ENCODE measurements around the gene GALNTL6. TPM values are rescaled to one million over a fixed set of nuclear protein-coding genes. Genes with fewer than 3 reads are reported as not detected.

The GALNTL6 gene
- total RNA-seq, 2 experiments from 2014 or later, result not detected

DNA sequence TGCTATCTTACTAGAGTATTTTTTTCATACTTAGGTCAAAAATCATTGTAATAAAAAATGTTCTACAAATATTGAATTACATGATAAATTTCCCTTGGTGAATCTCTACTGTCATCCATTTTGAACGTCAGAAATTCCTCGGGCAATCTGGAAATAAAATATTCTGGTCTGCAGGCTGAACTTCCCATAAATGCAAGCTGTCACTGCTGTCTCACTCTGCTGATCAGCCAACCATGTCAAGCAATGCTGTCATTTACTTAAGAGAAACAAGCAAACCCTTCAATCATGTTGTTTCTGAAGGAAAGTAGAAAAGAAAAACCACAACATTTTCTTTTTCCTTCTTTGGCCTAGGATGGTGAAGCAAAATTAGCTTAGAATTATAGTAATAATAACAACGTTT is 841.3 kb downstream of the GALNTL6 start:
- H3K27ac Mint-ChIP-seq, result no peak overlapping the region
- H3K4me3 Mint-ChIP-seq, result no peak overlapping the region
- DNase-seq, result no peak
- ATAC-seq, result no peak
- no peaks in the 10 kb centered on the region for H3K36me3 Mint-ChIP-seq
- no peaks in the 10 kb centered on the region for H3K4me1 Mint-ChIP-seq
- no peaks in the 10 kb centered on the region for H3K27me3 Mint-ChIP-seq
- H3K9me3 Mint-ChIP-seq (ENCODE audit: low read depth), result peaks cover 3% of the 10 kb centered on the region
- CTCF ChIA-PET, result no interaction called here

DNA sequence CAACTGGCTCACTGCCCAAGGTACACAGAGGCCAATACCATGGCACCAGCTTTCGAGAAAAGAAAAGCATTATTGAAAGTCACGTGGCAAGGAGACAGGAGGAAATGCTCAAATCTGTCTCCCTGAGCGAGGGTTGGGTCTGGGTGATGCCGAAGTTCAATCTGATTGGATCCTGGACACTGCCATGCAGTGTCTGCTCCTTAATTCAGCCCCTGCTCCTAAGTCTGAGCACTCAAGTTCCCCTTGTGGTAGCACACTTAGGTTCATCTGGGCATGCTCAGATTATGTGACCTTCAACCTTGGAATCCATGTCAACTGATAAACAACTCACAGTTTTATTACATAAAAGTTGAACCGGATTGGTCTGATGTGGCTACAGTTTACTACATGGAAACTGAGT is 842.9 kb downstream of the GALNTL6 start:
- Mint-ChIP-seq H3K36me3 (no peaks in the 10 kb centered on the region), H3K27me3 (no peaks in the 10 kb centered on the region), H3K9me3 (ENCODE audit: low read depth) (peaks cover 3% of the 10 kb centered on the region), H3K4me1 (no peaks in the 10 kb centered on the region), H3K27ac (no peak overlapping the region), H3K4me3 (no peak overlapping the region)
- DNase-seq (no peak), ATAC-seq (no peak)
- CTCF ChIA-PET, result no interaction called here

DNA sequence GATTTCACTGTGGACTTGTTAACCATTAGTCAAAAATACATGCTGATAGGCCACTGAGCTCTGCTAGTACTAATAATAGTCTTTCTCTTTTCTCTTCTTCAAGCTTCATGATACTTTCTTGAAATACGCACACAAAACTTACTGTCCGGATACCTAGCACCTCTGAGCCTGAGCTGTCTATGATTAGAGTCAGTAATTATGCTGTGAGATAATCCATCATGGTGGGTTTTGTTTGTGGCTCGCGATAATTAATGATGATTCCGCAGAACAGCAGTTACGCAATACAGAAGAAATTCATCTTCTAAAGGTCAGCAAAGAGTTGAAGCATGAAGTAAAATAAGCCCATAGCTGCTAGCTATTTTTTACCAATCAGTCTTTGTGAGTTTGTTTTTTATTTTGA is 843.9 kb downstream of the GALNTL6 start:
- H3K4me1 Mint-ChIP-seq, result no peaks in the 10 kb centered on the region
- peaks cover 3% of the 10 kb centered on the region for H3K9me3 Mint-ChIP-seq (ENCODE audit: low read depth)
- ATAC-seq, result no peak
- no peaks in the 10 kb centered on the region for H3K36me3 Mint-ChIP-seq
- DNase-seq, result no peak
- no peak overlapping the region for H3K27ac Mint-ChIP-seq
- CTCF ChIA-PET, result no interaction called here
- H3K27me3 Mint-ChIP-seq, result no peaks in the 10 kb centered on the region
- H3K4me3 Mint-ChIP-seq, result no peak overlapping the region

DNA sequence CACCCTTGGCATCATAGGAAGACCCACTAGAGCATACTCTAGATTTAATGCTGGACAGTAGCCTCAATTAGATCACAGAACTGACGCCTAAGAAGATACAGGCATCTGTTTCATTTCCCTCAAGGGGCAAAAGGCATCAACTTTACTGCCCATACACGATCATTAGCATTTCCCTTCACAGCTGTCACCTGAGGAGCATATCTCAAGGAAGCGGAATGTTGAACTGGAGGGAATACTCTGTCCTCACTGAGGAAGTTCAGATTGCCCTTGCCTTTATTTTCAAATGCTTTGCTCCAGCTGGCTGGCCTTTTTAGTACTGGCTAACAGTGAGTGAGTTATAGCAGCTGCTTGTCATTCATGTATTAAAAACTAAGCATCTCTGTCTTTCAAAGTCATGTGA is 847.0 kb downstream of the GALNTL6 start:
- no peaks in the 10 kb centered on the region for H3K27me3 Mint-ChIP-seq
- H3K4me3 Mint-ChIP-seq, result no peak overlapping the region
- no peak overlapping the region for H3K27ac Mint-ChIP-seq
- H3K36me3 Mint-ChIP-seq, result no peaks in the 10 kb centered on the region
- CTCF ChIA-PET, result no interaction called here
- peaks cover 3% of the 10 kb centered on the region for H3K9me3 Mint-ChIP-seq (ENCODE audit: low read depth)
- H3K4me1 Mint-ChIP-seq, result no peaks in the 10 kb centered on the region
- ATAC-seq, result no peak
- DNase-seq, result no peak

DNA sequence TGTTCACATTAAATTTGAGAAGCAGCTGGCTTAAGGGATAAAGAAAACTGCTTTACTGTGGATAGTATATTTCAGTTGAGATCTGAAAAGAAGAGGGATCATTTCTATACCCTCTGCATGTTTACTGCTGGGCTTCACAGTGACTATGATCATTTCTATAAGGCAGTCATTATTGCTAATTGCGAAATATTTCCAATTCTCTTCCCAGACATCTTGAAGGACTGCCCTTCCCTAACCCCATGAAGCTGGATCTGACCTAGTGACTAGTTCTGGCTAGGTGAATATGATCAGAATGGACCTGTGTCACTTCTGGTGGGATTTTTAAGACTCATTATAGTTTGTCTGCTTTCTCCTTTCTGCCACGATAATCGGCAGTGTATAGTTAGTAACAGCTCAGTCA is 848.9 kb downstream of the GALNTL6 start:
- DNase-seq (no peak), ATAC-seq (no peak)
- Mint-ChIP-seq H3K27me3 (no peaks in the 10 kb centered on the region), H3K4me3 (no peak overlapping the region), H3K4me1 (no peaks in the 10 kb centered on the region), H3K27ac (no peak overlapping the region), H3K36me3 (no peaks in the 10 kb centered on the region), H3K9me3 (ENCODE audit: low read depth) (peaks cover 7% of the 10 kb centered on the region)
- CTCF ChIA-PET, result no interaction called here

DNA sequence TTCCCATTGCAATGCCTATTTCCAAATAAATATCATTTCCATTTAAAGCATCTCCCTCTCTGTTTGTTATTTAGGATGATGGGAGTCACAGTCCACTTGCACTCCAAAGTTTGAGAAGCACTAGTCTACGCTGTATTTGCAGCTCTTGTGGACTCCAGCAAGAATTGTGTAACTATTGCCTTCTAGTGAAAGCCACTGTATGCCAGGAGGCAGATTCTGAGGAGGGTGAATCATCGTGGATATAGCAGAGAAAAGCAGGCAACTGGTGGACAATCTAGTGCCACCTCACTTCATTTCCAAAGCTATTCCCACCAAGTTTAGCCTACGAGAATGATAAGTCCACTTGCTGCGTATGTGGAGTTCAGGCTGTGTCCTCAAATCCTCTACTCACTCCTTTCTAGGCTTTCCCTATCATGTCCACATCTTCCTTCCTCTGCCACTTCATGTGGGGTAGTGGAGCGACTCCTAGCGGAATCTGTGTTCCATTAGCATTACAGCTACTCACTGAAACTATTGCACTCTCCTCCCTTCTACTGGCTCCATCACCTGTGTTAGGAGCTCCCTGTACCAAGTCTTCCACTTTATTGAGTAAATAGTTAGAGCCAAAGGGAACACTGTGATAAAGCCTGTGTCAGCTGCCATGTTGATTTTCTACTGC is 853.6 kb downstream of the GALNTL6 start:
- ATAC-seq (no peak), DNase-seq (no peak)
- Mint-ChIP-seq H3K27me3 (no peaks in the 10 kb centered on the region), H3K27ac (no peak overlapping the region), H3K9me3 (ENCODE audit: low read depth) (peaks cover 4% of the 10 kb centered on the region), H3K4me3 (no peak overlapping the region), H3K4me1 (no peaks in the 10 kb centered on the region), H3K36me3 (no peaks in the 10 kb centered on the region)
- CTCF ChIA-PET, result no interaction called here

DNA sequence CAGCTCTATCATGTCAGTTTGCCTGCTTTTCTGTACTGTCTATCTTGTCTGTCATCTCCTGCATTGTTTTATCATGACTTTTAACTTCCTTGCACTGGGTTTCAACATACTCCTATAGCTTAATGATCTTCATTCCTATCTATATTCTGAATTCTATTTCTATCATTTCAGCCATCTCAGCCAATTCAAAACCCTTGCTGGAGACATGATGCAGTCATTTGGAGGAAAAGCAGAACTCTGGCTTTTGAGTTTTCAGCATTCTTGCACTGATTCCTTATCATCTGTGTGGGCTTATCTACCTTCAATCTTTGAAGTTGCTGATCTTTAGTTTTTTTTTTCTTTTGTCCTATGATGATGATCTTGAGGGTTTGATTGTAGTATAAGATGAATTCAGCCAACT is 861.6 kb downstream of the GALNTL6 start:
- ATAC-seq, result no peak
- Mint-ChIP-seq H3K27ac (no peak overlapping the region), H3K27me3 (no peaks in the 10 kb centered on the region), H3K36me3 (no peaks in the 10 kb centered on the region), H3K4me1 (no peaks in the 10 kb centered on the region), H3K9me3 (ENCODE audit: low read depth) (peaks cover 12% of the 10 kb centered on the region), H3K4me3 (no peak overlapping the region)
- CTCF ChIA-PET, result no interaction called here
- DNase-seq, result no peak

DNA sequence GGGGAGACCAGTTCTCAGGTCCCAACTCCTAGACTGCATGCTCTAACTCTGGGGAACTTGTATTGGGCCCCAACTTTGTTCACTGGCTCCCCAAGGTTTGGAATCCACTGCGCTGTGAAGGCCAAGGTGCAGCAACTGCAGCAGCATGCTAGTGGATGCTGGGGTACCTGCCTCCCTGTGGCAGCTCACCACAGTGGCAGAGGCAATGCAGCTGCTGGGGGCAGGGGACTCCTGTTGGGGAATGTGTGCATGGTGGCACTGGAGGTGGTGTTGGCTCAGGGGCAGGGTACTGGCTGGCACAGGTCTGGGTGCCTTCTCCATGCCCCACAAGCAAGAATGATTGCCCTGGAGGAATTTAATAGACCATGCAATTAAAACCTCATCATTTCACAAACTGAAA is 862.0 kb downstream of the GALNTL6 start:
- no peaks in the 10 kb centered on the region for H3K36me3 Mint-ChIP-seq
- CTCF ChIA-PET, result no interaction called here
- H3K9me3 Mint-ChIP-seq (ENCODE audit: low read depth), result peaks cover 12% of the 10 kb centered on the region
- ATAC-seq (no peak), DNase-seq (no peak)
- H3K27me3 Mint-ChIP-seq, result no peaks in the 10 kb centered on the region
- no peak overlapping the region for H3K4me3 Mint-ChIP-seq
- no peak overlapping the region for H3K27ac Mint-ChIP-seq
- H3K4me1 Mint-ChIP-seq, result no peaks in the 10 kb centered on the region

DNA sequence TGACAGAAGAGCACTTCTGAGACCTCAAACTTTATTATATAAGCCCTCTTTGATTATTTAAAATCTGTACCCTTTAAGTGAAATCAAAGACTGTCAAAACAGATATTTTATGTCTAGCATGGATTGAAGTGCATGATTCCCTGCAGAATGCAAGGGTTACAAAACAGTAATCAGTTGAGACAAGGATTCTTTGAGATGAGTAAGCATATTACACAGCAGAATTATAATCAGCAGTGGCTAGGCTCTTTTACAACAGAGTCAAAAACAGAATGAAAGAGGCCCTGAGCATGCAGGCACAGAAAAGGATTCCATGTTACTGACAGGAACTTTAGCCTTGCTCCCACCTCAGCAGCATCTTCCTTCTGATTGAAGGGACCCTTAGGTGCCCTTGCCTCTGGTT is 867.5 kb downstream of the GALNTL6 start:
- DNase-seq (no peak), ATAC-seq (no peak)
- no peaks in the 10 kb centered on the region for H3K27me3 Mint-ChIP-seq
- H3K4me3 Mint-ChIP-seq, result no peak overlapping the region
- H3K36me3 Mint-ChIP-seq, result no peaks in the 10 kb centered on the region
- H3K4me1 Mint-ChIP-seq, result no peaks in the 10 kb centered on the region
- CTCF ChIA-PET, result no interaction called here
- no peak overlapping the region for H3K27ac Mint-ChIP-seq
- H3K9me3 Mint-ChIP-seq (ENCODE audit: low read depth), result peaks cover 10% of the 10 kb centered on the region

DNA sequence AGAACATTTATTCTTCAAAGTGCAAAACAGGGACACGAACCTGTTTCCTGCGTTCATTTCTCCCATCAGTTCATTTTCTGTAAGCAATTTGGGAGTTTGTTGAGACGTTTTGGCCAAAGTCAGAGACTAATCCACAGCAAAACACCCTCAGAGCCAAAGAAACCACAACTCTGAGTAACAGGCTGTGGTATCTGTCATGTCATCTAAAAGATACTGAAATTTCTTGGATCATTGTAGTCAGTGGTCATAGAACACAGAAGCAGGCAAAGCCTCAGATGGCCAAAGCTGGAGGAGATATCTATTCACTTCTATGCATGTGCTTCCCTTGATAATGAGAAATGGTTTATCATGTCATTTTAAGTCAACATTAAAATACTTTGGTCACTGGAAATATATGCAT is 869.8 kb downstream of the GALNTL6 start:
- H3K9me3 Mint-ChIP-seq (ENCODE audit: low read depth), result peaks cover 3% of the 10 kb centered on the region
- no peaks in the 10 kb centered on the region for H3K27me3 Mint-ChIP-seq
- ATAC-seq (no peak), DNase-seq (no peak)
- CTCF ChIA-PET, result no interaction called here
- H3K4me1 Mint-ChIP-seq, result no peaks in the 10 kb centered on the region
- H3K36me3 Mint-ChIP-seq, result no peaks in the 10 kb centered on the region
- H3K4me3 Mint-ChIP-seq, result no peak overlapping the region
- H3K27ac Mint-ChIP-seq, result no peak overlapping the region

DNA sequence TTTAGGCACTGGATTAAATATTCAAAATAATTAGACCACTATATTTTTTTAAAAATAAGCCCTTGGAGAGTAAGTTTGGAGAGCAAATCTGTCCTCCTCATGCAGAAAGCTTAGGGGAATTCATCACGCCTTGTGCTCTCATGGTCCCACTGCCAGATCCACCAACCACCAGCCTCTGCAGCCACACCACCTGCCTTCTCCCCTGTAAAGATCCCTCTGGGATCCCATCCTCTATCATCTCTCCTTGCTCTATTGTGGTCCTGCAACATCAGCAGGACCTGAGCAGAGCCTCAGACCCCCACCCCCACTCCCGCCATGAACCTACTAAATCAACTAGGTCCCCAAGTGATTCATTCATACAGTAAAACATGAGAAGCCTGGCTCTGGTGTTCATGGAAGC is 872.8 kb downstream of the GALNTL6 start:
- CTCF ChIA-PET, result no interaction called here
- no peak overlapping the region for H3K4me3 Mint-ChIP-seq
- H3K9me3 Mint-ChIP-seq (ENCODE audit: low read depth), result no peaks in the 10 kb centered on the region
- ATAC-seq (no peak), DNase-seq (no peak)
- H3K4me1 Mint-ChIP-seq, result no peaks in the 10 kb centered on the region
- H3K27me3 Mint-ChIP-seq, result no peaks in the 10 kb centered on the region
- no peak overlapping the region for H3K27ac Mint-ChIP-seq
- no peaks in the 10 kb centered on the region for H3K36me3 Mint-ChIP-seq

DNA sequence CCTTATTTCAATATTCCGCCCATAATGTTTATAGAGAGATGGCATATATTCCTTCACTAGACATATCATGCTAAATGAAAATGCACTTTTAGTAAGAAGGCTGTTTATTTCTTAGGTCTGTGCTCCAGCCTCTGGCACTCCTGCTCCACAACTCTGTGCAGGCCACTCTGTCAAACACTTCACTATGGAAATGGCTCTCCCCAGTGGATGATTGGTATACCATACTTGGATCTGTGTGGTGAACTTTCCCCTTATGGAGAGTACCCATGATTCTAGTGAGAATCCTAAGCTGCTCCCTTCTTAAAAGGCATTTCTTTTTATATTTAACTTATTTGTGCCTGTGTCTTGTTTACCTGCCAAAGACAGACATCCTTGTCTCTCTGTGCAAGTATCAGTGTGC is 875.3 kb downstream of the GALNTL6 start:
- no peak for ATAC-seq
- CTCF ChIA-PET, result no interaction called here
- Mint-ChIP-seq H3K4me1 (no peaks in the 10 kb centered on the region), H3K36me3 (no peaks in the 10 kb centered on the region), H3K9me3 (ENCODE audit: low read depth) (no peaks in the 10 kb centered on the region), H3K4me3 (no peak overlapping the region), H3K27me3 (no peaks in the 10 kb centered on the region), H3K27ac (no peak overlapping the region)
- no peak for DNase-seq

DNA sequence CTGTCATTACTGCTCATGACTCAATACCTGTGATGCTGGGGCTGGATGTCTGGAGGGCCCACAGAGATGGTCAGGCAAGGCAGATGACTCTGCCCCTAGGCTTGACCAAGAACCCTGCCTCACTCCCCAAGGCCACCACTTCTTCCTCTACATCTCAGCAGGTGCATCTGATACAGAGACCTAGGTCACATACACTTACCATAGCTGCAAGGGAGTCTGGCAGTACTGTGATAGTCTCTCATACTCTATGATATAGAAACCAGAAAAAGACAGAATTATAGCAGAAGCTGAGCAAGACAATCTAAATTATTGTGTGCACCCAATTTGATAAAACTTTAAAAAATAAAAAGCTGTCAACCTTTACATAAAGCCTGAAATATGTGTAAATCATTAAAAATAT is 878.3 kb downstream of the GALNTL6 start:
- ATAC-seq (no peak), DNase-seq (no peak)
- H3K27ac Mint-ChIP-seq, result no peak overlapping the region
- no peaks in the 10 kb centered on the region for H3K36me3 Mint-ChIP-seq
- CTCF ChIA-PET, result no interaction called here
- H3K9me3 Mint-ChIP-seq (ENCODE audit: low read depth), result peaks cover 2% of the 10 kb centered on the region
- no peaks in the 10 kb centered on the region for H3K4me1 Mint-ChIP-seq
- H3K4me3 Mint-ChIP-seq, result no peak overlapping the region
- H3K27me3 Mint-ChIP-seq, result no peaks in the 10 kb centered on the region

DNA sequence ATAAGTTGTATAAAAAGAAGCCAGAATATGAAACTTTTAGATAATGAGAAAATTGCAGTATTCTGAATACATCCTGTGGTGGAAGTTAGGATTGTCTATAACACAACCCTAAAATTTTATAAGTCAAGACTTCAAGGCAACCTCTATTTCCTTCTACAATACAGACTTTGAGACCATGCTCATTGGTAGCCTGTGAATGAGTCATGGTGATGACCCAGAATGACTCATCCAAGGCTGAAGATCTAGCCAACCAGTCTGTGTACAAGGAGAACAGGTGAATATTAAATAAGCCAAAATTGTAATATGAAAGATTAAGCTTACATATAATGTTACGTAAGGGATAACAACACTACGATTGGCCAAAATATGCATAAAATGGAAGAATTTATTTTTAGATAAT is 879.5 kb downstream of the GALNTL6 start:
- Mint-ChIP-seq H3K27me3 (no peaks in the 10 kb centered on the region), H3K4me3 (no peak overlapping the region), H3K9me3 (ENCODE audit: low read depth) (peaks cover 2% of the 10 kb centered on the region), H3K36me3 (no peaks in the 10 kb centered on the region), H3K27ac (no peak overlapping the region), H3K4me1 (no peaks in the 10 kb centered on the region)
- ATAC-seq (no peak), DNase-seq (no peak)
- CTCF ChIA-PET, result no interaction called here

DNA sequence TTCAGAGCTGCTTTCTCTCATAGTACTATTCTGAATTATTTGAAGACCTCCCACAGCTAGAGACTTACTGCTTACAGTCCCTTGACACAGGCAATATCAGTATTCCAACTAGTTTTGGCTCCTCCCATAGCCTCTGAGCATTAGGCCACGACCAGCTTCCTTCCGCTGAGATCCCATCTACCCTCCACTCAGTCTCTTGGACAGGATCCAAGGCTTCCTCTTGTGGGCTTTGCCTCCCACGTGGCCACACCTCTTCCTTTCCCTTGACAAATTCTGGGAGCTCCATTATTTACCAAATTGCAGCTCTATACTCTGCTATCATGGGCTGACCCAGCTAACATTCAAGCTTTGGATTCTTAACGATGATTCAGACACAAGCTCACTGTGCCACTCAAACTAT is 885.1 kb downstream of the GALNTL6 start:
- H3K36me3 Mint-ChIP-seq, result no peaks in the 10 kb centered on the region
- CTCF ChIA-PET, result no interaction called here
- DNase-seq (no peak), ATAC-seq (no peak)
- H3K9me3 Mint-ChIP-seq (ENCODE audit: low read depth), result peaks cover 4% of the 10 kb centered on the region
- H3K4me1 Mint-ChIP-seq, result no peaks in the 10 kb centered on the region
- no peaks in the 10 kb centered on the region for H3K27me3 Mint-ChIP-seq
- no peak overlapping the region for H3K27ac Mint-ChIP-seq
- H3K4me3 Mint-ChIP-seq, result no peak overlapping the region

Data from activated CD8-positive, alpha-beta memory T cell treated with anti-CD3 and anti-CD28 coated beads, Interleukin-2, amount 10 ng/mL, durations not matched to agents 7 days and 5 days (primary cell).